ENCODE data around the gene CCNC.

The CCNC gene

GRCh38 chr6:99520855-99521632 is 47.4 kb downstream of the CCNC start:
- peaks cover 0 to 5% of the 10 kb centered on the region in 2 donors for H3K9me3 Mint-ChIP-seq
- no peaks in the 10 kb centered on the region for H3K27me3 Mint-ChIP-seq
- peak overlapping the region; percentile 95 to 97 for H3K27ac Mint-ChIP-seq
- peak; percentile 67 to 80 for DNase-seq
- peak; percentile 94 for ATAC-seq
- H3K4me3 Mint-ChIP-seq: peak overlapping the region; percentile 96 to 99
- peaks cover 22% of the 10 kb centered on the region for H3K4me1 Mint-ChIP-seq

GRCh38 chr6:99519446-99519845 is 49.0 kb downstream of the CCNC start:
- H3K4me1 Mint-ChIP-seq: peaks cover 26% of the 10 kb centered on the region
- H3K9me3 Mint-ChIP-seq: peaks cover 0 to 5% of the 10 kb centered on the region in 2 donors
- no peaks in the 10 kb centered on the region for H3K27me3 Mint-ChIP-seq
- DNase-seq: no peak
- H3K27ac Mint-ChIP-seq: no peak overlapping the region
- H3K4me3 Mint-ChIP-seq: no peak overlapping the region
- ATAC-seq: no peak

GRCh38 chr6:99514089-99514488 is 54.4 kb downstream of the CCNC start:
- H3K4me1 Mint-ChIP-seq: peaks cover 28% of the 10 kb centered on the region
- ATAC-seq: no peak
- H3K4me3 Mint-ChIP-seq: peak overlapping the region; percentile 94 to 95
- no peaks in the 10 kb centered on the region for H3K27me3 Mint-ChIP-seq
- H3K27ac Mint-ChIP-seq: peak overlapping the region in 1 of 2 donors; percentile 25
- no peak for DNase-seq
- H3K9me3 Mint-ChIP-seq: no peaks in the 10 kb centered on the region

- Mint-ChIP-seq H3K4me1 (peaks cover 28% of the 10 kb centered on the region), H3K27ac (peak overlapping the region in 1 of 2 donors; percentile 86), H3K9me3 (no peaks in the 10 kb centered on the region), H3K4me3 (peak overlapping the region in 1 of 2 donors; percentile 38), H3K27me3 (no peaks in the 10 kb centered on the region)
- DNase-seq (no peak), ATAC-seq (no peak)
Measured at GRCh38 chr6:99512033-99512432, 56.4 kb downstream of the CCNC start.

GRCh38 chr6:99507648-99508047 is 60.8 kb downstream of the CCNC start:
- ATAC-seq: no peak
- Mint-ChIP-seq H3K9me3 (no peaks in the 10 kb centered on the region), H3K27ac (no peak overlapping the region), H3K27me3 (no peaks in the 10 kb centered on the region), H3K4me3 (no peak overlapping the region), H3K4me1 (peaks cover 4% of the 10 kb centered on the region)
- no peak for DNase-seq

GRCh38 chr6:99501762-99502161 is 66.7 kb downstream of the CCNC start:
- Mint-ChIP-seq H3K4me1 (no peaks in the 10 kb centered on the region), H3K27me3 (no peaks in the 10 kb centered on the region), H3K27ac (no peak overlapping the region), H3K4me3 (no peak overlapping the region), H3K9me3 (no peaks in the 10 kb centered on the region)
- DNase-seq (no peak), ATAC-seq (no peak)

GRCh38 chr6:99498421-99498820 is 70.0 kb downstream of the CCNC start:
- no peak for DNase-seq
- ATAC-seq: no peak
- Mint-ChIP-seq H3K4me1 (no peaks in the 10 kb centered on the region), H3K27ac (peak overlapping the region in 1 of 2 donors; percentile 43), H3K27me3 (no peaks in the 10 kb centered on the region), H3K4me3 (no peak overlapping the region), H3K9me3 (no peaks in the 10 kb centered on the region)

GRCh38 chr6:99495466-99495865 is 73.0 kb downstream of the CCNC start:
- no peak for DNase-seq
- peaks cover 9% of the 10 kb centered on the region for H3K4me1 Mint-ChIP-seq
- ATAC-seq: no peak
- H3K9me3 Mint-ChIP-seq: no peaks in the 10 kb centered on the region
- no peaks in the 10 kb centered on the region for H3K27me3 Mint-ChIP-seq
- H3K4me3 Mint-ChIP-seq: no peak overlapping the region
- no peak overlapping the region for H3K27ac Mint-ChIP-seq

Measured in stimulated activated naive CD8-positive, alpha-beta T cell treated with anti-CD3 and anti-CD28 coated beads, Interleukin-15, amount 100 ng/mL, for 72 hours (primary cell).